Measurements from ENCODE around the gene EMX2.

EMX2 gene

DNA sequence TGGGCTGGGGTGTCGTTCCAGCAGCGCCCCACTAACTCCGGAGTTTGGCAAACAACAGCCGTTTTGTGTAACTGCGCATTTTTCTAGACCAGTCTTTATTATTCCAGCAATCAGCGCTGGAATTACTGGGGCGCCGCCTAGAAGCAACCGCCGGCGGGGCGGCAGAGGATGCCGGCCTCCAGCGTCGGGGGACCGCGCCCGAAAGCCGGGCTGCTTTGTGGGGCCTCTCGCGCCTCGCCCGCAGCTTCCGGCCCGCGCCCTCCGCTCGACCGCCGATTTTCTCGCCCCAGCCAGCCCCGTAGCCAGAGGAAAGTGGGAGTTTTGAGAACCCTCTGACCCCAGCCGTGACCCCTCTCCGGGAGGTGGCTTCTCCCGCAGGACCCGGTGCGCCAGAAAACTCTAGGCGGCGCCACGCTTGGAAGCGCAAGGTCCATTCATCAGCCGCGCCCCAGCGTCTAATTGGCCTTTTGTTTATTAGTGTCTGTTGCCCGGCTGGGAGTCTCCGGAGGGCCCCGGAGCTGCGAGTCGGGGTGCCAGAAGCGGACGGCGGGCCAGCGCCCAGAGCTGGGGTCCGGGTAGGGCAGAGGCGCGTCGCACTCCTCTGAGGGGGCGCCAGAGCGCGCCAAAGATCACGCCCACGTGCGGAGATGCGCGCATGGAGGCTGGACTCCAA lies 10.7 kb downstream of the EMX2 start:
- no peak overlapping the region for H2BK12ac ChIP-seq (ENCODE audit: low read length)
- H3K27me3 ChIP-seq (ENCODE audit: insufficient read depth, low read length): peaks cover 62% of the 10 kb centered on the region
- H3K4me1 ChIP-seq (ENCODE audit: control insufficient read depth in 1 of 2, insufficient read depth in 2 of 2, low read length in 2 of 2): peaks cover 4 to 8% of the 10 kb centered on the region in 2 experiments
- no peaks in the 10 kb centered on the region for H3K79me1 ChIP-seq (ENCODE audit: low read length)
- H4K12ac ChIP-seq (ENCODE audit: low read depth, low read length): no peak overlapping the region
- no peaks in the 10 kb centered on the region for H3K79me2 ChIP-seq (ENCODE audit: control insufficient read depth, insufficient read depth, low read length, poor library complexity)
- peak overlapping the region; percentile 12 for H3K4me2 ChIP-seq (ENCODE audit: low read length)
- H2BK5ac ChIP-seq (ENCODE audit: low read depth, low read length, poor library complexity): no peak overlapping the region
- no peak overlapping the region for H4K91ac ChIP-seq (ENCODE audit: low read depth, low read length)
- DNase-seq: no peak
- no peak overlapping the region for H3K9ac ChIP-seq (ENCODE audit: low read length)
- peaks cover 13% of the 10 kb centered on the region for H3K9me3 ChIP-seq (ENCODE audit: insufficient read depth, low read depth, low read length)
- H3K27ac ChIP-seq (ENCODE audit: low read depth, low read length): no peak overlapping the region
- H2AFZ ChIP-seq (ENCODE audit: insufficient read depth, low read length, poor library complexity): no peak overlapping the region
- H3K4ac ChIP-seq (ENCODE audit: low read depth, low read length): no peak overlapping the region
- H3K23ac ChIP-seq (ENCODE audit: low read length): no peak overlapping the region
- H4K8ac ChIP-seq (ENCODE audit: low read depth, low read length): no peak overlapping the region
- H3K14ac ChIP-seq (ENCODE audit: low read length): no peak overlapping the region
- H3K18ac ChIP-seq (ENCODE audit: low read length): no peak overlapping the region
- no peak overlapping the region for H3K4me3 ChIP-seq (ENCODE audit: low read depth, low read length)
- H2BK120ac ChIP-seq (ENCODE audit: insufficient read depth, low read length, poor library complexity): no peak overlapping the region
- no CpG with 5 or more reads among the region's 65 CpGs for WGBS (ENCODE audit: extremely low coverage, insufficient coverage, insufficient read length)
- H2AK5ac ChIP-seq (ENCODE audit: low read length): no peak overlapping the region
- no peaks in the 10 kb centered on the region for H3K36me3 ChIP-seq (ENCODE audit: control insufficient read depth in 1 of 2, insufficient read depth in 2 of 2, low read length in 2 of 2)

DNA sequence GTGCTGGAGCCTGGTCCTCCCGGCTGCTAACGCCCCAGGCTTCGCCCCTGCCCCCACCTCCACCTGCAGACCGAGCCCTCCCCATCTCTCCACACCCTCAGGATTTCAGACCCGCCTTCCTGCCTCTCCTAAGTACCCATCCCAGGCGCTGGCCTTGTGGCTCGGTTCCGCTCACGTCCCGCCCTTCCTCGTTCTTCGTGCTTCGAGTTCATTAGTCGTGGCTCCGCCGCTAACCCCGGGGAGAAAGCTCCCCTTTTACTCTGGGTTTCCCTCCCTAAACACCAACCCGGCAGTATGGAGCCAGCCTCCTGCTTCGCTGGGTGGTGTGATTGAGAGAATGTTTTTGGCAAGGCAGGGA lies 11.2 kb downstream of the EMX2 start:
- H3K14ac ChIP-seq (ENCODE audit: low read length): no peak overlapping the region
- no peak overlapping the region for H3K18ac ChIP-seq (ENCODE audit: low read length)
- H2BK5ac ChIP-seq (ENCODE audit: low read depth, low read length, poor library complexity): no peak overlapping the region
- no peak overlapping the region for H2BK12ac ChIP-seq (ENCODE audit: low read length)
- H3K36me3 ChIP-seq (ENCODE audit: control insufficient read depth in 1 of 2, insufficient read depth in 2 of 2, low read length in 2 of 2): no peaks in the 10 kb centered on the region
- no peak overlapping the region for H3K27ac ChIP-seq (ENCODE audit: low read depth, low read length)
- H2AK5ac ChIP-seq (ENCODE audit: low read length): no peak overlapping the region
- no peak overlapping the region for H2AFZ ChIP-seq (ENCODE audit: insufficient read depth, low read length, poor library complexity)
- H4K8ac ChIP-seq (ENCODE audit: low read depth, low read length): no peak overlapping the region
- H3K27me3 ChIP-seq (ENCODE audit: insufficient read depth, low read length): peaks cover 59% of the 10 kb centered on the region
- WGBS (ENCODE audit: extremely low coverage, insufficient coverage, insufficient read length): no CpG with 5 or more reads among the region's 19 CpGs
- no peak overlapping the region for H4K12ac ChIP-seq (ENCODE audit: low read depth, low read length)
- H3K4me2 ChIP-seq (ENCODE audit: low read length): peak overlapping the region; percentile 12
- H3K4me3 ChIP-seq (ENCODE audit: low read depth, low read length): no peak overlapping the region
- no peaks in the 10 kb centered on the region for H3K79me2 ChIP-seq (ENCODE audit: control insufficient read depth, insufficient read depth, low read length, poor library complexity)
- peaks cover 13% of the 10 kb centered on the region for H3K9me3 ChIP-seq (ENCODE audit: insufficient read depth, low read depth, low read length)
- H3K23ac ChIP-seq (ENCODE audit: low read length): no peak overlapping the region
- DNase-seq: no peak
- H3K79me1 ChIP-seq (ENCODE audit: low read length): no peaks in the 10 kb centered on the region
- H3K4ac ChIP-seq (ENCODE audit: low read depth, low read length): no peak overlapping the region
- no peak overlapping the region for H3K9ac ChIP-seq (ENCODE audit: low read length)
- H3K4me1 ChIP-seq (ENCODE audit: control insufficient read depth in 1 of 2, insufficient read depth in 2 of 2, low read length in 2 of 2): peaks cover 4 to 8% of the 10 kb centered on the region in 2 experiments
- no peak overlapping the region for H4K91ac ChIP-seq (ENCODE audit: low read depth, low read length)
- H2BK120ac ChIP-seq (ENCODE audit: insufficient read depth, low read length, poor library complexity): no peak overlapping the region

DNA sequence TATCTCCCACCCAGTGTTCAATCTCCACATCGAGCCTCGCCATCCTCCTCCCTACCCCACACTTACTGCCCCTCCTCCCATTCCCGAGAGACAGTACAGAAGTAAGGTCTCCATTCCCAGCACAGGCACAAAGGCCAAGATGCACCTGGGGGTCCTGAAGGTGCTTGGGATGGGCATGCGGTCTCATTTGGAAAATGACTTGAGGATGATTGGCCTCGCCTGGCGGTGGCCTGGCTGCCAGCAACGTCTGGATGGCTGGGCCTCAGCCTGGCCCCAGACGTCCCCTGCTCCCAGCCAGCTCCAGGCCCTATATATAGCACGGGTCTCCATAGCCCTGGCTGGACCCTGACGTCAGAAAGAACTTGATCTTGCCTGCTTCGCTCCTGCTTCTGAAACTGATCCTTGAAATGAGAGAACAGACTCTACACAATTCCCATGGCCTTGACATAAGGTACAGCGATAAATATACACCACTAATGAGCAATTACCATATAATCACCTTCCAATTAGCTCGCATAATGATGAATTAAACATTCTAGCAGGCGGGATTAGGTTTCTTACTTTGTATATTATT lies 11.8 kb downstream of the EMX2 start:
- Histone ChIP-seq H3K18ac (ENCODE audit: low read length) (no peak overlapping the region), H4K91ac (ENCODE audit: low read depth, low read length) (no peak overlapping the region), H4K8ac (ENCODE audit: low read depth, low read length) (no peak overlapping the region), H3K79me2 (ENCODE audit: control insufficient read depth, insufficient read depth, low read length, poor library complexity) (no peaks in the 10 kb centered on the region), H2BK120ac (ENCODE audit: insufficient read depth, low read length, poor library complexity) (no peak overlapping the region), H3K23ac (ENCODE audit: low read length) (no peak overlapping the region), H2BK12ac (ENCODE audit: low read length) (no peak overlapping the region), H2AFZ (ENCODE audit: insufficient read depth, low read length, poor library complexity) (no peak overlapping the region), H3K4ac (ENCODE audit: low read depth, low read length) (no peak overlapping the region), H3K9ac (ENCODE audit: low read length) (no peak overlapping the region), H3K9me3 (ENCODE audit: insufficient read depth, low read depth, low read length) (peaks cover 13% of the 10 kb centered on the region), H3K27me3 (ENCODE audit: insufficient read depth, low read length) (peaks cover 55% of the 10 kb centered on the region), H2AK5ac (ENCODE audit: low read length) (no peak overlapping the region), H4K12ac (ENCODE audit: low read depth, low read length) (no peak overlapping the region), H3K4me3 (ENCODE audit: low read depth, low read length) (no peak overlapping the region), H2BK5ac (ENCODE audit: low read depth, low read length, poor library complexity) (no peak overlapping the region), H3K4me2 (ENCODE audit: low read length) (no peak overlapping the region), H3K79me1 (ENCODE audit: low read length) (no peaks in the 10 kb centered on the region), H3K14ac (ENCODE audit: low read length) (no peak overlapping the region), H3K36me3 (ENCODE audit: control insufficient read depth in 1 of 2, insufficient read depth in 2 of 2, low read length in 2 of 2) (no peaks in the 10 kb centered on the region), H3K27ac (ENCODE audit: low read depth, low read length) (no peak overlapping the region), H3K4me1 (ENCODE audit: control insufficient read depth in 1 of 2, insufficient read depth in 2 of 2, low read length in 2 of 2) (peaks cover 4 to 8% of the 10 kb centered on the region in 2 experiments)
- WGBS (ENCODE audit: extremely low coverage, insufficient coverage, insufficient read length): no CpG with 5 or more reads among the region's 14 CpGs
- DNase-seq: no peak

DNA sequence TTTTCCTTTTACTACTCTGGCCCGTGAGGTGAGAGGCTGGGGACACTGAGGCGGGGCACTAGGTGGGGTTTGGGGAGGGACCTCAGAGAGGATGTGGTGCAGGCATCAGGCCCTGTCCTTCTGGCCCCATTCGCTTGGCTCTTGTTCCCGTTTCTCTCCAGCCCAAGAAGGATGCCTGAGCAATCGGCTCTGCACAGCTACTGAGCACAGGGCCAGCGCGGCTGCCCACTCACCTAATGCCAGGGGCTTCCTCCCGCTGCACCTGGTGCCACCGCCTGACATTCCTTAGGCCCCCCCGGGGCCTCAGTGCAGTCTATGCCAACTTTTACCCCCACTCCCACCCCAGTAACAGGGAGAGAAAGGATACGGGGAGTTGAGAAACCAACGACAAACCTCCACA lies 12.5 kb downstream of the EMX2 start:
- peaks cover 52% of the 10 kb centered on the region for H3K27me3 ChIP-seq (ENCODE audit: insufficient read depth, low read length)
- no peak overlapping the region for H2AK5ac ChIP-seq (ENCODE audit: low read length)
- no peak overlapping the region for H2BK12ac ChIP-seq (ENCODE audit: low read length)
- no peak overlapping the region for H3K18ac ChIP-seq (ENCODE audit: low read length)
- H3K79me2 ChIP-seq (ENCODE audit: control insufficient read depth, insufficient read depth, low read length, poor library complexity): no peaks in the 10 kb centered on the region
- no peak overlapping the region for H2BK5ac ChIP-seq (ENCODE audit: low read depth, low read length, poor library complexity)
- no peak overlapping the region for H3K23ac ChIP-seq (ENCODE audit: low read length)
- no peak overlapping the region for H4K91ac ChIP-seq (ENCODE audit: low read depth, low read length)
- H4K12ac ChIP-seq (ENCODE audit: low read depth, low read length): no peak overlapping the region
- no peak overlapping the region for H3K4me2 ChIP-seq (ENCODE audit: low read length)
- H3K9ac ChIP-seq (ENCODE audit: low read length): no peak overlapping the region
- H3K4me1 ChIP-seq (ENCODE audit: control insufficient read depth in 1 of 2, insufficient read depth in 2 of 2, low read length in 2 of 2): peaks cover 4 to 8% of the 10 kb centered on the region in 2 experiments
- H3K79me1 ChIP-seq (ENCODE audit: low read length): no peaks in the 10 kb centered on the region
- H2AFZ ChIP-seq (ENCODE audit: insufficient read depth, low read length, poor library complexity): no peak overlapping the region
- no peak overlapping the region for H3K14ac ChIP-seq (ENCODE audit: low read length)
- H3K4me3 ChIP-seq (ENCODE audit: low read depth, low read length): no peak overlapping the region
- H3K9me3 ChIP-seq (ENCODE audit: insufficient read depth, low read depth, low read length): peaks cover 13% of the 10 kb centered on the region
- H3K36me3 ChIP-seq (ENCODE audit: control insufficient read depth in 1 of 2, insufficient read depth in 2 of 2, low read length in 2 of 2): no peaks in the 10 kb centered on the region
- no peak overlapping the region for H4K8ac ChIP-seq (ENCODE audit: low read depth, low read length)
- no peak overlapping the region for H2BK120ac ChIP-seq (ENCODE audit: insufficient read depth, low read length, poor library complexity)
- WGBS (ENCODE audit: extremely low coverage, insufficient coverage, insufficient read length): no CpG with 5 or more reads among the region's 12 CpGs
- H3K4ac ChIP-seq (ENCODE audit: low read depth, low read length): no peak overlapping the region
- no peak for DNase-seq
- H3K27ac ChIP-seq (ENCODE audit: low read depth, low read length): no peak overlapping the region
